ENCODE results near the gene OTOS.

DNA sequence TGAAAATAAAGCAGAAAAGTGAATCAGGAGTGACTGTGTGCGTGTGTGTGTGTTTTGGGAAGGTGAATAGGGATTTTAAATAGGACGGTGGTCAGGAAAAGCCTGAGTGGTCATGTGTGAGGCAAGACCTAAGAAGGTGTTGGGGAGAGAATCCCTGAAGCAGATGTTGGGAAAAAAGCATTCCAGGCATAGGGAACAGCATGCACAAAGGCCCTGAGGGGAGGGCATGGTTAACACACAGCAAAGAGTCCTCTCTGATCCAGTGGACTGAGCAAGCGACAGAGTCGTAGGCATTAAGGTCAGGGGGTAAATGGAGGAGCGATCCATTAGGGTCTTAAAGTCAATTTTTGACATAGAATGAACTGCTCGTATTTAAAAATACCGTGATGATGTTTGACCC is 34.0 kb upstream of the OTOS start:
- TF ChIP-seq, protein P1, sequence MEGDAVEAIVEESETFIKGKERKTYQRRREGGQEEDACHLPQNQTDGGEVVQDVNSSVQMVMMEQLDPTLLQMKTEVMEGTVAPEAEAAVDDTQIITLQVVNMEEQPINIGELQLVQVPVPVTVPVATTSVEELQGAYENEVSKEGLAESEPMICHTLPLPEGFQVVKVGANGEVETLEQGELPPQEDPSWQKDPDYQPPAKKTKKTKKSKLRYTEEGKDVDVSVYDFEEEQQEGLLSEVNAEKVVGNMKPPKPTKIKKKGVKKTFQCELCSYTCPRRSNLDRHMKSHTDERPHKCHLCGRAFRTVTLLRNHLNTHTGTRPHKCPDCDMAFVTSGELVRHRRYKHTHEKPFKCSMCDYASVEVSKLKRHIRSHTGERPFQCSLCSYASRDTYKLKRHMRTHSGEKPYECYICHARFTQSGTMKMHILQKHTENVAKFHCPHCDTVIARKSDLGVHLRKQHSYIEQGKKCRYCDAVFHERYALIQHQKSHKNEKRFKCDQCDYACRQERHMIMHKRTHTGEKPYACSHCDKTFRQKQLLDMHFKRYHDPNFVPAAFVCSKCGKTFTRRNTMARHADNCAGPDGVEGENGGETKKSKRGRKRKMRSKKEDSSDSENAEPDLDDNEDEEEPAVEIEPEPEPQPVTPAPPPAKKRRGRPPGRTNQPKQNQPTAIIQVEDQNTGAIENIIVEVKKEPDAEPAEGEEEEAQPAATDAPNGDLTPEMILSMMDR (conservative IDR thresholded peaks at IDR 0.05) = no peak
- TF ChIP-seq EZH2 (IDR thresholded peaks at IDR 0.05; ENCODE audit: low read depth) = no peak
